Neural progenitor cell (in vitro differentiated cells): ENCODE measurements around the gene GIT1. TPM values are rescaled to one million over a fixed set of nuclear protein-coding genes. Genes with fewer than 3 reads are reported as not detected.

Source experiments
- DNase-seq: peaks from one replicate; pipeline ENCODE4 v3.0.0-alpha.2; 2016; ENCODE audit warnings: low spot score
- H2AFZ ChIP-seq: fragments of 200-600 bp; sonication (generic); replicated peaks from 2 replicates; pipeline ENCODE4 v1.6.1; 2016; ENCODE audit warnings: antibody characterized with exemption
- H3F3A ChIP-seq: fragments of 200-600 bp; sonication (generic); 2 replicates; pipeline ENCODE4 v1.6.1; 2016; ENCODE audit warnings: antibody characterized with exemption, low read depth
- H3K27ac ChIP-seq: fragments of 200-600 bp; sonication (generic); 2 replicates; pipeline ENCODE4 v1.5.1; 2016; ENCODE audit warnings: mild to moderate bottlenecking
- H3K27me3 ChIP-seq: fragments of 200-600 bp; sonication (generic); 2 replicates; pipeline ENCODE4 v1.6.1; 2016; ENCODE audit warnings: mild to moderate bottlenecking, moderate library complexity
- H3K36me3 ChIP-seq: fragments of 200-600 bp; sonication (generic); 2 replicates; pipeline ENCODE4 v1.5.1; 2016
- H3K4me1 ChIP-seq: fragments of 200-600 bp; sonication (generic); 2 replicates; pipeline ENCODE4 v1.6.1; 2016; ENCODE audit warnings: mixed run types
- H3K4me2 ChIP-seq: fragments of 200-600 bp; sonication (generic); 2 replicates; pipeline ENCODE4 v1.6.1; 2016
- H3K4me3 ChIP-seq: fragments of 200-600 bp; sonication (generic); 2 replicates; pipeline ENCODE4 v1.5.1; 2016
- H3K79me2 ChIP-seq: fragments of 200-600 bp; sonication (generic); 2 replicates; pipeline ENCODE4 v1.6.1; 2016; ENCODE audit warnings: low read depth
- H3K9ac ChIP-seq: fragments of 200-600 bp; sonication (generic); 2 replicates; pipeline ENCODE4 v1.6.1; 2016
- H3K9me3 ChIP-seq: fragments of 200-600 bp; sonication (generic); 2 replicates; pipeline ENCODE4 v1.5.1; 2016; ENCODE audit warnings: low read depth
- H4K20me1 ChIP-seq: fragments of 200-600 bp; sonication (generic); 2 replicates; pipeline ENCODE4 v1.6.1; 2016; ENCODE audit warnings: low read depth
- H3K27ac Mint-ChIP-seq: 3 replicates; pipeline ENCODE4 v1.8.0; 2021; ENCODE audit warnings: mixed read lengths
- H3K27me3 Mint-ChIP-seq: 2 replicates; pipeline ENCODE4 v1.8.0; 2022; ENCODE audit warnings: low read depth, mild to moderate bottlenecking, inconsistent platforms, moderate library complexity, mixed read lengths; ENCODE audit not compliant: insufficient read depth
- H3K36me3 Mint-ChIP-seq: 3 replicates; pipeline ENCODE4 v1.8.0; 2021; ENCODE audit warnings: mixed read lengths
- H3K4me1 Mint-ChIP-seq: 3 replicates; pipeline ENCODE4 v1.8.0; 2021; ENCODE audit warnings: mixed read lengths
- H3K4me3 Mint-ChIP-seq: 3 replicates; pipeline ENCODE4 v1.8.0; 2021; ENCODE audit warnings: mild to moderate bottlenecking, moderate library complexity, mixed read lengths
- H3K9me3 Mint-ChIP-seq: 3 replicates; pipeline ENCODE4 v1.8.0; 2020; ENCODE audit warnings: mixed read lengths
- EZH2 ChIP-seq: fragments of 200-600 bp; sonication (generic); IDR thresholded peaks from 2 replicates; pipeline ENCODE4 v1.6.1; 2017; ENCODE audit warnings: antibody characterized with exemption, mild to moderate bottlenecking, moderate library complexity
- EZH2phosphoT487 ChIP-seq: fragments of 200-600 bp; sonication (generic); IDR thresholded peaks from 2 replicates; pipeline ENCODE4 v1.6.1; 2017; ENCODE audit warnings: antibody characterized with exemption
- total RNA-seq: library from RNA; depleted of rRNA; stranded (reverse); fragments of >200 nt; gene quantifications from 2 replicates; pipeline ENCODE4 v1.2.3, GENCODE V29; 2015; ENCODE audit warnings: low replicate concordance
- TF ChIP-seq, protein P1 (sequence below): fragments of 200-600 bp; sonication (generic); IDR thresholded peaks from 2 replicates; pipeline ENCODE4 v1.5.1; 2017; ENCODE audit warnings: antibody characterized with exemption, mild to moderate bottlenecking

The GIT1 gene
- total RNA-seq, 1 donor from 2014 or later = 17.6 TPM

DNA sequence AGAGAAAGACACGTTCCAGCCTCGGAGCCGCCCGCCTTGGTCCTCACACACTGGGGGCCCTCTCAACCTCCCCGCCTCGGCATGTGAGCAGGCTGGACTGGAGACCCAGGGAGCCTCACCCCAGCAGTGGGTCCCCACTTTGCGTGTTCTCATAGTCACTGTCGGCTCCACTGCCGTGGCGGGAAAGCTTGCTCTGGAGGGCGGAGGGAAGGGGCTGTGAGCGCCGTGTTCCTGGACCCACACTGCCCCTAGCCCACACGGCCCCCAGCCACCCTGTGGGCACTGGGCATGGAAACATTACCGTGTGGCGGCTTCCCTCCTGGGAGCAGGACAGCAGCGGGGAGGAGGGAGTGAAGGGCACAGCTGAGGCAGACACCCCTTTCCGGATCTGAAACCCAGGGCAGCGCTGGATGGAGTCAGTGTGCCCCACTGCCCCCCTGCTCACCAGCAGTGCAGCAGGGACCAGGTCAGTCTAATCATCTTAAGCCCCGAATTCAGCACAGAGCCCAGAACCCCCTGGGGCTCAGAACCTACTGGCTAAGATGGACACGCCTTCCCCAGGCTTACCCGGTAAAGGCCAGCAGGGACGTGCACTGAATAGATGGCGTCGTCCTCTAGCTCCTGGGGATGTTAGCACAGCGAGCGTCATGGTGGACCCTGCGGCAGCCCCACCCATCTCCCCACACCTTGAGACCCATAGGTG lies 13.8 kb downstream of the GIT1 start:
- no peak overlapping the region for H3K4me2 ChIP-seq
- H3F3A ChIP-seq = peaks cover 6% of the 10 kb centered on the region
- peaks cover 9% of the 10 kb centered on the region for H3K4me1 ChIP-seq
- H3K9me3 ChIP-seq = no peaks in the 10 kb centered on the region
- no peak for DNase-seq
- no peak overlapping the region for H3K9ac ChIP-seq
- Mint-ChIP-seq H3K4me3 (no peak overlapping the region), H3K36me3 (peaks cover 7% of the 10 kb centered on the region), H3K9me3 (no peaks in the 10 kb centered on the region), H3K27ac (no peak overlapping the region), H3K27me3 (peaks cover 5% of the 10 kb centered on the region), H3K4me1 (peaks cover 17% of the 10 kb centered on the region)
- no peaks in the 10 kb centered on the region for H3K27me3 ChIP-seq
- H3K79me2 ChIP-seq = no peaks in the 10 kb centered on the region
- peaks cover 60% of the 10 kb centered on the region for H4K20me1 ChIP-seq
- no peaks in the 10 kb centered on the region for H3K36me3 ChIP-seq
- no peak overlapping the region for H3K4me3 ChIP-seq
- no peak overlapping the region for H2AFZ ChIP-seq
- H3K27ac ChIP-seq = no peak overlapping the region
- TF ChIP-seq EZH2phosphoT487 (no peak), EZH2 (no peak)
- TF ChIP-seq, protein P1, sequence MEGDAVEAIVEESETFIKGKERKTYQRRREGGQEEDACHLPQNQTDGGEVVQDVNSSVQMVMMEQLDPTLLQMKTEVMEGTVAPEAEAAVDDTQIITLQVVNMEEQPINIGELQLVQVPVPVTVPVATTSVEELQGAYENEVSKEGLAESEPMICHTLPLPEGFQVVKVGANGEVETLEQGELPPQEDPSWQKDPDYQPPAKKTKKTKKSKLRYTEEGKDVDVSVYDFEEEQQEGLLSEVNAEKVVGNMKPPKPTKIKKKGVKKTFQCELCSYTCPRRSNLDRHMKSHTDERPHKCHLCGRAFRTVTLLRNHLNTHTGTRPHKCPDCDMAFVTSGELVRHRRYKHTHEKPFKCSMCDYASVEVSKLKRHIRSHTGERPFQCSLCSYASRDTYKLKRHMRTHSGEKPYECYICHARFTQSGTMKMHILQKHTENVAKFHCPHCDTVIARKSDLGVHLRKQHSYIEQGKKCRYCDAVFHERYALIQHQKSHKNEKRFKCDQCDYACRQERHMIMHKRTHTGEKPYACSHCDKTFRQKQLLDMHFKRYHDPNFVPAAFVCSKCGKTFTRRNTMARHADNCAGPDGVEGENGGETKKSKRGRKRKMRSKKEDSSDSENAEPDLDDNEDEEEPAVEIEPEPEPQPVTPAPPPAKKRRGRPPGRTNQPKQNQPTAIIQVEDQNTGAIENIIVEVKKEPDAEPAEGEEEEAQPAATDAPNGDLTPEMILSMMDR = no peak

- Histone ChIP-seq H3K4me3 (no peak overlapping the region), H3K36me3 (no peaks in the 10 kb centered on the region), H4K20me1 (peaks cover 60% of the 10 kb centered on the region), H3F3A (no peaks in the 10 kb centered on the region), H3K27me3 (no peaks in the 10 kb centered on the region), H3K4me1 (peaks cover 9% of the 10 kb centered on the region), H3K27ac (no peak overlapping the region), H2AFZ (no peak overlapping the region), H3K9ac (no peak overlapping the region), H3K4me2 (no peak overlapping the region), H3K9me3 (no peaks in the 10 kb centered on the region), H3K79me2 (peaks cover under 1% of the 10 kb centered on the region)
- no peaks in the 10 kb centered on the region for H3K9me3 Mint-ChIP-seq
- H3K36me3 Mint-ChIP-seq = peaks cover 6% of the 10 kb centered on the region
- peaks cover 16% of the 10 kb centered on the region for H3K4me1 Mint-ChIP-seq
- TF ChIP-seq EZH2 = no peak
- TF ChIP-seq, protein P1 = no peak
- no peak for TF ChIP-seq EZH2phosphoT487
- no peak overlapping the region for H3K27ac Mint-ChIP-seq
- H3K4me3 Mint-ChIP-seq = no peak overlapping the region
- peaks cover 5% of the 10 kb centered on the region for H3K27me3 Mint-ChIP-seq
- no peak for DNase-seq
These were observed 14.5 kb downstream of the GIT1 start for GRCh38 chr17:29574732-29575510.

- Mint-ChIP-seq H3K27ac (no peak overlapping the region), H3K4me1 (peaks cover 21% of the 10 kb centered on the region)
- DNase-seq = no peak
These were observed 15.3 kb downstream of the GIT1 start for GRCh38 chr17:29573871-29574731.

More at GRCh38 chr17:29573871-29574731, 15.3 kb downstream of the GIT1 start:
- H3K4me3 Mint-ChIP-seq = no peak overlapping the region
- no peak overlapping the region for H3K27ac ChIP-seq
- peaks cover 7% of the 10 kb centered on the region for H3K79me2 ChIP-seq
- peaks cover 14% of the 10 kb centered on the region for H3K4me1 ChIP-seq
- H3K27me3 ChIP-seq = no peaks in the 10 kb centered on the region
- TF ChIP-seq EZH2phosphoT487 (no peak), EZH2 (no peak)
- TF ChIP-seq, protein P1 = no peak
- peaks cover 6% of the 10 kb centered on the region for H3K36me3 Mint-ChIP-seq
- H3K36me3 ChIP-seq = no peaks in the 10 kb centered on the region
- H3K27me3 Mint-ChIP-seq = peaks cover 6% of the 10 kb centered on the region
- peaks cover 58% of the 10 kb centered on the region for H4K20me1 ChIP-seq
- no peak overlapping the region for H2AFZ ChIP-seq
- H3K9me3 Mint-ChIP-seq = no peaks in the 10 kb centered on the region
- H3K4me2 ChIP-seq = no peak overlapping the region
- no peaks in the 10 kb centered on the region for H3K9me3 ChIP-seq
- H3K9ac ChIP-seq = no peak overlapping the region
- no peak overlapping the region for H3K4me3 ChIP-seq
- H3F3A ChIP-seq = peaks cover 3% of the 10 kb centered on the region
